ENCODE results near the gene TENM4. TPM values are rescaled to one million over a fixed set of nuclear protein-coding genes. Genes with fewer than 3 reads are reported as not detected.

Gene TENM4
- total RNA-seq, 4 donors from 2014 or later = 31.4 to 44.5 (median 38.0) TPM

DNA sequence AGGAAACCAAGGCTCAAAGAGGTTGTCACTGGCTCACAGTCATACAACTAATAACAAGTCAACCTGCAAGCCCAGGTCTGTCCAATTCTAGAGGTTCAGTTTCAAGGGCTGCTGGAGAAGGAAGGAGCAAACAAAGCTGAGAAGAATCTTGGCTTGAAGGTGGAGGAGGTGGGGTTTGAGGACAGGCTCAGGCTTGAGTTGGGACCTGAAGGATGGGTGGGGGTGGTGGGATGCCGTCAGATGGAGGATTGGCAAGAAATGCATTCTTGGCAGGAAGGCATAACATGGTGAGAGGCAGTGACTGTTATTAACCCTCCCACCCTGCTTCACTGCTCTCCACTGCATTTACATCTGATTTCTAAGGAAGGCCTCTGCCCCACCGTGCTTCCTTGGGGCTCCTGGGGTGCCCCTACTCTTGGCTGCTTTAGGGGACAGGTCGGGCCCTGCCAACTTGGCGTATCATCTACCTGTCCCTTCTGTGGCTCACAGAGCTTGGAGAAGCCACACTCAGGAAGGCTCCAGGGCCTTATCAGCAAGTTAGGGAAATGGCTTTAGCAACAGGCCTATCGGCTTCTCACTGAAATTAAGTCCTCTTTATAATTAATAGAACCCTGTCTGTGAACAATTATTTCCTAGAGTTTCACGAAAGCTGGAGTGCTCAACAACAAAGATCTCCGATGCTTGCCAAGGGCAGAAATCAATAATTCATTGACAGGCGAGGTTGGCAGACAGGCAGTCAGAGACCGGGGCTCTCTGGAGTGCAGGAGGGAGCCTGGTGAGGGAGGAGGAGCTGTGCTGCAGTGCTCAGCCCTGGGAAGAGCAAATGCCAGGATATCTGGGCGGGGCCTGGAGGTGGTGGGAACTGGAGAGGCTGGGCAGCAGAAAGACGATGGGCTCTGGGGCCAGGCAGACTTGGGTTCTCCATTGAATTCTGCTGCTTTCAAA is 781.2 kb downstream of the TENM4 start:
- no peak overlapping the region for H3K4me3 ChIP-seq
- TF ChIP-seq EP300 (IDR thresholded peaks at IDR 0.05) = no peak
- DNase-seq (ENCODE audit: low spot score in 2 of 2) = no peak
- H3K27ac ChIP-seq = peak overlapping the region; percentile 49
- H3K4me1 ChIP-seq = peaks cover 15% of the 10 kb centered on the region
- no peaks in the 10 kb centered on the region for H3K9me3 ChIP-seq
- 42% methylated on average over 11 of the region's 11 CpGs for WGBS
- H3K36me3 ChIP-seq = no peaks in the 10 kb centered on the region
- H3K27me3 ChIP-seq = no peaks in the 10 kb centered on the region

- TF ChIP-seq CTCF (IDR thresholded peaks at IDR 0.05) (no peak), EP300 (IDR thresholded peaks at IDR 0.05) (no peak), POLR2A (IDR thresholded peaks at IDR 0.05) (no peak), POLR2AphosphoS5 (IDR thresholded peaks at IDR 0.05) (no peak)
- Histone ChIP-seq H3K27me3 (no peaks in the 10 kb centered on the region), H3K4me1 (peaks cover 15% of the 10 kb centered on the region), H3K27ac (no peak overlapping the region), H3K36me3 (no peaks in the 10 kb centered on the region), H3K4me3 (no peak overlapping the region), H3K9me3 (no peaks in the 10 kb centered on the region)
- WGBS = 94% methylated on average over 30 of the region's 31 CpGs
- no peak for DNase-seq (ENCODE audit: low spot score in 2 of 2)
Measured at GRCh38 chr11:78657968-78658839, 782.6 kb downstream of the TENM4 start.

GRCh38 chr11:78657441-78657840 is 783.4 kb downstream of the TENM4 start:
- no peak overlapping the region for H3K27ac ChIP-seq
- H3K9me3 ChIP-seq = no peaks in the 10 kb centered on the region
- peaks cover 15% of the 10 kb centered on the region for H3K4me1 ChIP-seq
- TF ChIP-seq POLR2AphosphoS5 (IDR thresholded peaks at IDR 0.05) = no peak
- TF ChIP-seq EP300 (IDR thresholded peaks at IDR 0.05) = no peak
- TF ChIP-seq POLR2A (IDR thresholded peaks at IDR 0.05) = no peak
- no peak for TF ChIP-seq CTCF (IDR thresholded peaks at IDR 0.05)
- no peaks in the 10 kb centered on the region for H3K36me3 ChIP-seq
- no peak overlapping the region for H3K4me3 ChIP-seq
- no peak for DNase-seq (ENCODE audit: low spot score in 2 of 2)
- no peaks in the 10 kb centered on the region for H3K27me3 ChIP-seq
- 90% methylated on average over 4 of the region's 4 CpGs for WGBS

DNA sequence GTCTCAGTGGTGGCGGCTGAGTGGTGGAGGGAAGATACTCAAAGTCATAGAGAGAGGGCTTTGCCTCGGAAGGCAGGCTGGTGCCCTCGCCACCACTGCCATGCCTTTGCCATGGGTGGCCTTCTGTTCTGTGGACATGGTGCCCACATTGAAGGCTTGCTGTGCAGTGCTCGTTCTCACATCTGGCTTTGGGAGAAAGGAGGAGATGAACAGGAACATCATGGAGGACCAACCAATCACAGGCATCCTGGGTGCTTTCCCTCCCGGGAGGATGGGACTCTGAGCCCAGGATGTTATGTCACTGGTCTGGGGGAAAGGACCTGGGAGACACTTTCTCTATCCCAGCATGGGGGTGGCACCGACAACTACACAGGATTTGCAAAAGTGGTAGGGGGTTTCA is 783.8 kb downstream of the TENM4 start:
- Histone ChIP-seq H3K4me3 (no peak overlapping the region), H3K4me1 (peaks cover 15% of the 10 kb centered on the region), H3K27me3 (no peaks in the 10 kb centered on the region), H3K36me3 (no peaks in the 10 kb centered on the region), H3K27ac (no peak overlapping the region), H3K9me3 (no peaks in the 10 kb centered on the region)
- TF ChIP-seq CTCF (IDR thresholded peaks at IDR 0.05) (no peak), POLR2AphosphoS5 (IDR thresholded peaks at IDR 0.05) (no peak), POLR2A (IDR thresholded peaks at IDR 0.05) (no peak), EP300 (IDR thresholded peaks at IDR 0.05) (no peak)
- 89% methylated on average over 6 of the region's 6 CpGs for WGBS
- DNase-seq (ENCODE audit: low spot score in 2 of 2) = no peak

DNA sequence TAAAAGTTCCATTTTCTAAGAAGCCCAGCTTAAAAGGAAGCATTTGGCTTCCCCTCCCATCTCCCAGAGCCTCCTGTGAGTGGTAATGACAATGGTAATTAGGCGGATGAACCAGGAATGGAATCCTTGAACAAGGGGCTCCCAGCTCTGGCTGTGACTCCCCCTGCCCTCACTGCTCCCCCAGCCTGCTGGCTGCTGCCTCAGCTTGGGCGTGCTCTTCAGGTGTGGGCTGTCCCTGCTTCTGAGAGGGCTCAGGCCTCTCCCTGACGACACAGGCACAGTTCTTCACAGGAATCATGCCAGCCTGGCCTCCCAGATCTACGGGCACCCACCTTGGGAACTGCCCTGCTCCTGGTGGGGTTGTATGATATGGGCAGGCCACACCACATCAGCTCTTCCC is 784.5 kb downstream of the TENM4 start:
- no peak overlapping the region for H3K27ac ChIP-seq
- H3K4me3 ChIP-seq = no peak overlapping the region
- H3K36me3 ChIP-seq = no peaks in the 10 kb centered on the region
- no peak for TF ChIP-seq POLR2AphosphoS5 (IDR thresholded peaks at IDR 0.05)
- no peak for TF ChIP-seq POLR2A (IDR thresholded peaks at IDR 0.05)
- TF ChIP-seq EP300 (IDR thresholded peaks at IDR 0.05) = no peak
- no peak for TF ChIP-seq CTCF (IDR thresholded peaks at IDR 0.05)
- no peaks in the 10 kb centered on the region for H3K9me3 ChIP-seq
- DNase-seq (ENCODE audit: low spot score in 2 of 2) = no peak
- WGBS = 91% methylated on average over 4 of the region's 4 CpGs
- peaks cover 15% of the 10 kb centered on the region for H3K4me1 ChIP-seq
- no peaks in the 10 kb centered on the region for H3K27me3 ChIP-seq
